SHP77 treated with DMSO at 0.1 percent for 48 hours (cell line): ENCODE measurements around the gene LRRC56.

ENCODE experiments used
- DNase-seq: peaks from one replicate; lab custom pipeline; 2025; lab: John Stamatoyannopoulos, UW

The LRRC56 gene

DNA sequence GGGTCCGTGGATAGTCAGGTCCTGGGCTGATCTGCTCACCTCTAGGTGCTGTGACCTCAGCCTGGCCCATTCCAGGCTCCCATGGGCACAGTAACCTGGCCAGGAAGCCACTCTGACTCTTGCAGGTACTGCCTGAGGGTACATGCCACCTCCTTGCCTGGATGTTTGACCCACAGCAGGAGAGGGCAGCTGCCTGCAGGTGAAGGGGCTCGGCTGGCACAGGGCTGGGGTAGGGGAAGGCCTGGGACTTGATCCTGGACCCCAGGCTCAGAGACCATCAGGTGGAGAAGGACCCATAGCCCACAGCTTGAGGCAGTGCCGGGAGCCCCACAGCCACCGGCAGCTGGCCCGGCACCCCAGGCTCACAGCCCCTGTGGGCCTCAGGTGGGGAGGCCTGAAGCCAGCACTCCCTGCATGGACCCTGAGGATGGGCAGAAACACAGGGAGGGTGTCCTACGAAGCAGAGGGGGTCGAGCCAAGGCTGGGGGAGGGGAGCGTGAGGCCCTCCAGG, 2.7 kb downstream of the LRRC56 start:
- DNase-seq: no peak

GRCh38 chr11:540583-541432, 3.5 kb downstream of the LRRC56 start:
- DNase-seq: no peak

GRCh38 chr11:541433-541885, 4.1 kb downstream of the LRRC56 start:
- DNase-seq: no peak

DNA sequence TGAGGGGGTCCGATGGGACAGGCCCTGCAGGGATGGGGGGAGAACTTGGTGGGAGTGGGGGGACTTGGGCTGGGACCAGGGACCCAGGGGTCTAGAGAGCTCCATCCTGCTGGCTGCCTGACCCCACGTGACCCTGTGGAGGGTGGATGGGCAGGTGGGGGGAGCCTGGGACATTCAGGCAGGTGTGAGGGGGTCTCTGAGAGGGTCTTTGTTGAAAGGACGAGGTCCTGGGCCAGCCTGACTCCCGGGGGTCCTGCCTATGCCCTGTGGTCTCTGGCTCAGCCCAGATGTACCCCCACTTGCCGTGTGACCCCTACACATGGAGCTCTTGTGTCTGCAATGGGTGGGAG, 7.5 kb downstream of the LRRC56 start:
- DNase-seq: no peak

GRCh38 chr11:545171-545570, 7.8 kb downstream of the LRRC56 start:
- DNase-seq: no peak

GRCh38 chr11:548700-549603, 11.6 kb downstream of the LRRC56 start:
- DNase-seq: no peak

DNA sequence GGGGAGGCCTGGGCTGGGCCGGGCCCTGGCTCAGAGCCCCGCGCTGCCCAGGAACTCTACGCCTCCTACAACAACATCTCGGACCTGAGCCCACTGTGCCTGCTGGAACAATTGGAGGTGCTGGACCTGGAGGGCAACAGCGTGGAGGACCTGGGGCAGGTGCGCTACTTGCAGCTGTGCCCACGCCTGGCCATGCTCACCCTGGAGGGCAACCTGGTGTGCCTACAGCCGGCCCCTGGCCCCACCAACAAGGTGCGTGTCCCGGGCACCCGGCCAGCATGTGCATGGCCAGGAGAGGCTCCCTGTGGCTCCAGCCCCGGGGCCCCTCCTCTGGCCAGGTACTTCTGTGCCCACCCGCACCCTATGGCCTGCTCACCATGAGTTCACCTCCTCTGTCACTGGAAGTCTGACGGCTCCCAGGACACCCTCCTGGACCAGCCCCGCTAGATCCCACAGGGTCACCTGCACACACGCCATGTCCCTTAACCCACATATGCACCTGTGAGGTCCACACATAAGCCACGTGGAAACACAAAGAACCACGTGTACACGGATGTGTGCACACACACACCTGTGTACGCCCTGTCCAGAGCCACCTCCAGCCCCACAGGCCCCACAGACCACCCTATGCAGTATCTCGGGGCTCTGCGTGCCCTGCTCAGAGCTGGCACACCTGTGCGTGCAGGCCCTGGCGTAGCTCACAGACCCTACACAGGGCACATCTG, 12.9 kb downstream of the LRRC56 start:
- no peak for DNase-seq

- DNase-seq: no peak
Observed at GRCh38 chr11:550746-551085, 13.4 kb downstream of the LRRC56 start.

GRCh38 chr11:551131-551530, 13.8 kb downstream of the LRRC56 start:
- DNase-seq: no peak

GRCh38 chr11:551596-551995, 14.3 kb downstream of the LRRC56 start:
- no peak for DNase-seq

DNA sequence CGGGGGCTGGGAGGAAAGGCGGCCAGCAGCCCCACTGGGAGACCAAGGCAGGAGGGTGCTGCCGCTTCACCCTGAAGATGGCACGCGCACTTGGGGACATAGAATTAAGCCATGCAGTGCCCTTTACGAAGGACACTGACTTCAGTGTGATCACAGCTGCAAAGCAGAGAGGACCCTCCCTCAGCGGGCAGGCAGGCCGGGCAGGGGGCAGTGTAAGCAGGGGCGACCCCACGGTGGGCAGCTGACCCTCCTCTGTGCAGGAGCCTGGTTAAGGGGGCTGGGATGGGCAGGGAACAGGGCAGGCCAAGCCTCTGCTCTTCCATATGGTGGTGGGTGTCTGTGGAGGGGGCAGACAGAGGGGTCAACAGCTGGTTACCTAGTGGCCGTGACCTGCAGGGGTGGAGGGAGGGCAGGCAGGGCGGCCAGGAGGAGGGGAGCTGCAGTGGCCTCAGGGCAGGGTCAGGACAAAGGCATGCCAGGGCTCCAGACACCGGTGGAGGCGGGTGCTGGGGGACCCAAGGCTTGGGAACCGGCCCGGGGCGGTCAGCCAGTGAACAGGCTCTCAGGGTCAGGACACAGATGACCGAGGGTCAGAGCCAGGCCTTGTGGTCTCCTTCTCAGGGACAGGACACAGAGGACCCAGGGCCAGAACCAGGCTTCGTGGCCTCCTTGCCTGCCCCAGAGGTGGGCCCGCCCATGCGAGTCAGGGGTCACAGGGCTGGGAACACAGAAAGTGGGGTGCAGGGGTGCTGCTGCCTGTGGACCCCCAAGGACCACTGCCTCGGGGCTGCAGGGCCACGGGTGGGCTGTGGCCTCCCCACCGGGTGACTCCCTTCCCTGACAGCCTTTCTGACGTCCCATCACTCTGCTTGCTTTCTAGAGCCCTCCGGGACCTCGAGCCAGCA, 16.0 kb downstream of the LRRC56 start:
- DNase-seq: no peak

GRCh38 chr11:553988-554340, 16.6 kb downstream of the LRRC56 start:
- DNase-seq: no peak

DNA sequence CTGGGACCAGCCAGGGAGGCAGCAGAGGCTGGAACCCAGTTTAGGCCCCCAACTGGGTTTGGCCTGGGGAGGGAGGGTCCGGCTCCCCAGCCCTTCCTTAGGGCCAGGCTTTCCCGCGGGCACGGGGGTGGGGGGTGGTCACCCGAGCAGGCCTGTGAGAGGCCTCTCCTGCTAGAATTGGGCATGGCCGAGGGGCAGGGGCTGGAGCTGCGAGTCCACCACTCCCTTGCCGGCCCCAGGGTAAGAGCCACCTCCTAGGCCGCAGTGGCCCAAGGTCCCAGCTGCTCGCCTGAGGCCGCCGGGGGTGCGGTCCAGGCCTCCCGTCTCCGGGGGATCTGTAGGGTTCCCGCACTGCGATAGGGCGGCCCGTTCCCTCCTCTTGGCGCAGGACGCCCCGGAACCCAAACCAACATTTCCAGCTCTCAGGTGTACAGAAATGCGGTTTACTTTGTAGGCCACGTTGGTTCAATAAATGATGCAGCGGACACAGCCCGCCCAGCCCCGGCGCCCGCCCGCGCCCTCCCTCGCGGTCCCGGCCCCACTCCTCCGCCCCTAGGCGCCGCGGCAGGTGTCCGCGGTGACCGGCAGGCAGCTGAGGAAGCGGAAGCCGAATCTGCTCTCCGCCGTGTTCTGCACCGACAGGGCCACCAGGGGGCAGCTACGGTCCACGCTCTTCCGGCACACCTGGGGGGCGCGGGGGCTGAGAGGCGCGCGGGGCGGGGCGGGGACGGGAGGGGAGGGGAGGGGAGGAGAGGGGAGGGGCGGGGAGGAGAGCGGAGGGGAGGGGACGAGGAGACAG, 17.3 kb downstream of the LRRC56 start:
- peak; percentile 12 for DNase-seq

GRCh38 chr11:555227-555779, 18.0 kb downstream of the LRRC56 start:
- no peak for DNase-seq

DNA sequence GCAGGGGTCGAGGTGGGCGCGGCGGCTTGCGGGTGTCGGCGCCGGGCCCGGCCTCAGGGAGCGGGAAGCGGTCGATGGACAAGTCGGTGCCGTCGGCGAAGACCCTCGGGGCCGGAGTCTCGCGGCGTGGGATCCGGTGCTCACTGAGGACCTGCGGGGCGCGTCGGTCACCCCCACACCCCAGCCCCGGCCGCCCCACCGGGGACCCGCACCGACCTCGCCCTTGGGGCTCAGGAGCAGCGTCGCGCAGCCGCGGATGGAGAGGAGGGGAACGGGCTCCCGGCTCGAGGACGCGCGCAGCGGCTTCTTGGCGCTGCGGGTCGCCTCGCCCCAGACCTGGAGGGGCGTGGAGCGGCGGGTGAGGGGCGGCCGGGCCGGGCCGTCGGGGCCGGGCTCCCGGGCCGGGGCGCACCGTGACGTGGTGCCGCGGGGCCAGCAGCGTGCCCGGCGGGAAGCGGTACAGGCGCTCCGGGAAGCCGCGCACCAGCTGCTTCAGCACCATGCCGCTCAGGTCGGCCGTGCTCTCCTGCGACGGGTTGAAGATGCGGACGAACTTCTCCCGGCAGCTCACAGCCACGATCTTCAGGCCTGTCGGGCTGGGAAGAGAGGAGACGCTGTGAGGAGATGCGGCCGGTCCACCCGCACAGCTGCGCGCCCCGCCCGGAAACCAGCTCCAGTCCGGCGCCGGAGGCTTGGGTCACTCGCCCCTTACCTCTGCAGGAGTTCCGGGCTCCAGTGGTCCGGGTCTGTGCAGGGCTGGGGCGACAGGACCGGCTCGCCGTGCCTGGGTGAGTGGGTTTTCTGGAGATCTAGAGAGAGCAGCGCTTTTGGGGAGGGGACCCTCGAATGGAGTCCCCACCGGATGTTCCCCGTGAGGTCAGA, 18.7 kb downstream of the LRRC56 start:
- no peak for DNase-seq

DNA sequence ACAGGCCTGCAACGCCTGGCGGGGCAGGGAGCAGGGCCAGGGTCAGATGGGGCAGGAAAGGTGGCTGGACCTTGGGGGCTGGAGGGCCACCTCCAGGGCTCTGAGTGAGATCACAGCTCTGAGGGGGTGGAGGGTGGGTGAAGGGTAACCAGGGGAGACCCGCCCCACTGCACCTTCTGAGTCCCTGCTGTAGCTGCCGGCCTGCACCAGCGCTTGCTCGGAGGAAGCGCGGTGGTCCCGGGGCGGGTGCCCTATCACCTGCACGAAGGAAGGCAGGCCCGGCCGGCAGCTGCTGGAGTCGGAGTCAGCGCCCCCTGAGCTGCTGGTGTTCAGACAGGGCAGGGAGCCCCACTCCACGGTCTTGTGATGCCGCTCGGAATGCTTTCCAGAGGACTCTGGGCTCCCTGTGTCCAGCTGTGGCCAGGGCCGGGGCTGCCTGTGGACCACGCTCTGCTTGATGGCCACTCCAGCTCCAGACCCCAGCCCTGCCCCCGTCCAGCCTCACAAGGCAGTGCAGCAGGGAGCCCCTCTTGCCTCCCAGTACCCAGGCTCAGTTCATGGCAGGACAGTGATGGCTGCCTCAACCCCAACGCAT, 19.4 kb downstream of the LRRC56 start:
- no peak for DNase-seq

DNA sequence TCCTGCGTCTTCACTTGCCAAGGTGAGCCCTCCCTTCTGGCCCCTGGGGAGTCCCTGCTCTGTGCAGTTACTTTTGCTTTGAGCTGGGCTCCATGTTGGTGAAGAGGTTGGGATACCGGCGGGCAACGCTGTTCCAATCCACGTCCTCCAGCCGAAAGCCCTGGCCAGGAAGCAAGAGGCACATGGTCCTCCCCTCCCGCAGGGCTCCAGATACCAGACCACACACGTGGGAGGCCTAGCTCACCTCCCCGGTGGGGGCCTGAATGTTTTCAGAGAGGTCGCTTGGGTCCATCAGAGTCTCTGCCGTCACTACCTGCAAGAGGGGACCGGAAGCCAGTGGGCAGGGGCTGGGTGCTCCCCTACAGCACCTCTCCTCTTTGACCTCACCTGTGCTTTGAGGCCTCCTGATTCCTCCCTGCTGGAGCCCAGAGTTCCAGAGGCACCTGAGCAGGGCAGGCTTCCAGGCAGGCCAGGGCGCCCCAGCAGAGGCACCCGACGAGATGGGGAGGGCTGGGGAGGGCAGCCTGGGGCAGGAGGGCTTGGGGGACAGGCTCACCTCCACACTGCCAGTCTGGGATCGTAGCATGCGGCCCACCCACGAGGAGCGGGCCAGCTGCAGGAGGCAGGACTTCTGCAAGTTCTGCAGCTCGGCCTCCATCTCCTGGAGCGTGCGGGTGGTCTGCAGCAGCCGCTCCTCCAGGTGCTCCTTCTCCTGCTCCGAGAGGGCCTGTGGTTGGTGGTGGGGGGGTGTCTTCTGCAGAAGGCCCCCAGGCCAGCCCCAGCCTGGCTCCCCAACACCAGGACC, 20.2 kb downstream of the LRRC56 start:
- DNase-seq: no peak

DNA sequence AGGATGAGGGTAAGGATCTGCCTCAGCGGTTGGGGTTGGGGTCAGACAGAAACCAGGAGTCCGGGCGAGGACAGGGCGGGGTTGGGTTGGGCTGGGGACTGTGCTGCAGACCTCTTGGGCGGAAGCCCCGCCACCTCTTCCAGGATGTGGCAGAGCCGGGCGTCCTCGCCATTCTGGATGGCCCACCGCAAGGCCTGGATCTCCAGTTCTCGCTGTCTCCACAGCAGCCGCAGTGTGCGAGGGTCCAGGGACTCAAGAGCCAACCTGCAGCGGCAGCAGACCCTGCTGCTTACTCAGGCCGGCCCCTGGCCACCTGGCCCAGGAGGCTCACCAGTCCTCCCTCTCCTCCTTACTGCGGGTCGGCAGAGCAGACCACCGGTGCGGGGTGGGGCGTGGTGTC, 21.2 kb downstream of the LRRC56 start:
- no peak for DNase-seq
